GM21825 (cell line): ENCODE measurements around the gene ARHGAP15.
A peak's percentile ranks its signal among the peaks of the same experiment; 100 is the strongest.

Experiments
- ATAC-seq: cut with Tn5 transposase; IDR thresholded peaks from one replicate; pipeline ENCODE4 v1.9.1; 2021; ENCODE audit warnings: mild to moderate bottlenecking, moderate library complexity; ENCODE audit not compliant: unreplicated experiment

The ARHGAP15 gene

GRCh38 chr2:143553261-143553660 lies 424.0 kb downstream of the ARHGAP15 start:
- ATAC-seq, result no peak

GRCh38 chr2:143558665-143559064 lies 429.4 kb downstream of the ARHGAP15 start:
- no peak for ATAC-seq

GRCh38 chr2:143559147-143559546 lies 429.9 kb downstream of the ARHGAP15 start:
- no peak for ATAC-seq

GRCh38 chr2:143560724-143561123 lies 431.5 kb downstream of the ARHGAP15 start:
- no peak for ATAC-seq

GRCh38 chr2:143564419-143564818 lies 435.2 kb downstream of the ARHGAP15 start:
- peak; percentile 94 for ATAC-seq

GRCh38 chr2:143571747-143572146 lies 442.5 kb downstream of the ARHGAP15 start:
- no peak for ATAC-seq

- ATAC-seq, result no peak
These were observed 443.2 kb downstream of the ARHGAP15 start for GRCh38 chr2:143572421-143572820.

- ATAC-seq, result no peak
These were observed 444.9 kb downstream of the ARHGAP15 start for GRCh38 chr2:143574069-143574468.

GRCh38 chr2:143575340-143575739 lies 446.1 kb downstream of the ARHGAP15 start:
- no peak for ATAC-seq

- no peak for ATAC-seq
These were observed 448.3 kb downstream of the ARHGAP15 start for GRCh38 chr2:143577489-143577888.

GRCh38 chr2:143579456-143579855 lies 450.2 kb downstream of the ARHGAP15 start:
- no peak for ATAC-seq

GRCh38 chr2:143581134-143581533 lies 451.9 kb downstream of the ARHGAP15 start:
- ATAC-seq, result no peak

- no peak for ATAC-seq
These were observed 453.0 kb downstream of the ARHGAP15 start for GRCh38 chr2:143582046-143582747.

GRCh38 chr2:143584936-143585335 lies 455.7 kb downstream of the ARHGAP15 start:
- ATAC-seq, result no peak

- no peak for ATAC-seq
These were observed 456.9 kb downstream of the ARHGAP15 start for GRCh38 chr2:143586119-143586518.

GRCh38 chr2:143588746-143589145 lies 459.5 kb downstream of the ARHGAP15 start:
- ATAC-seq, result no peak

- no peak for ATAC-seq
These were observed 464.9 kb downstream of the ARHGAP15 start for GRCh38 chr2:143594161-143594560.

GRCh38 chr2:143594745-143595144 lies 465.5 kb downstream of the ARHGAP15 start:
- no peak for ATAC-seq

GRCh38 chr2:143600116-143600515 lies 470.9 kb downstream of the ARHGAP15 start:
- no peak for ATAC-seq

- ATAC-seq, result no peak
These were observed 472.6 kb downstream of the ARHGAP15 start for GRCh38 chr2:143601828-143602227.

- ATAC-seq, result no peak
These were observed 473.9 kb downstream of the ARHGAP15 start for GRCh38 chr2:143603035-143603655.

GRCh38 chr2:143603846-143604565 lies 474.8 kb downstream of the ARHGAP15 start:
- no peak for ATAC-seq
